UCSD-AML1 (cell line): ENCODE results near the gene TMIGD3.

Experiments
- DNase-seq: peaks from one replicate; lab custom pipeline; 2025; ENCODE audit not compliant: unreplicated experiment; lab: John Stamatoyannopoulos, UW

The TMIGD3 gene

GRCh38 chr1:111476214-111476613 lies 27.2 kb downstream of the TMIGD3 start:
- no peak for DNase-seq

- DNase-seq: no peak
Observed at GRCh38 chr1:111475701-111476100, 27.7 kb downstream of the TMIGD3 start.

- no peak for DNase-seq
Observed at GRCh38 chr1:111474521-111474920, 28.9 kb downstream of the TMIGD3 start.

GRCh38 chr1:111474106-111474505 lies 29.3 kb downstream of the TMIGD3 start:
- DNase-seq: no peak

GRCh38 chr1:111471538-111471937 lies 31.9 kb downstream of the TMIGD3 start:
- DNase-seq: no peak

GRCh38 chr1:111471012-111471411 lies 32.4 kb downstream of the TMIGD3 start:
- DNase-seq: peak; percentile 68

GRCh38 chr1:111470596-111470995 lies 32.8 kb downstream of the TMIGD3 start:
- no peak for DNase-seq

- no peak for DNase-seq
Observed at GRCh38 chr1:111469539-111469938, 33.9 kb downstream of the TMIGD3 start.

- no peak for DNase-seq
Observed at GRCh38 chr1:111468717-111469100, 34.7 kb downstream of the TMIGD3 start.

GRCh38 chr1:111467865-111468716 lies 35.3 kb downstream of the TMIGD3 start:
- DNase-seq: no peak

- no peak for DNase-seq
Observed at GRCh38 chr1:111466480-111466879, 37.0 kb downstream of the TMIGD3 start.

- no peak for DNase-seq
Observed at GRCh38 chr1:111465754-111466153, 37.7 kb downstream of the TMIGD3 start.

GRCh38 chr1:111463029-111463683 lies 40.3 kb downstream of the TMIGD3 start:
- no peak for DNase-seq

- no peak for DNase-seq
Observed at GRCh38 chr1:111462370-111463028, 40.9 kb downstream of the TMIGD3 start.

- DNase-seq: no peak
Observed at GRCh38 chr1:111461765-111462164, 41.7 kb downstream of the TMIGD3 start.

GRCh38 chr1:111455642-111456031 lies 47.8 kb downstream of the TMIGD3 start:
- DNase-seq: no peak

GRCh38 chr1:111454859-111455641 lies 48.4 kb downstream of the TMIGD3 start:
- no peak for DNase-seq

GRCh38 chr1:111453706-111454105 lies 49.7 kb downstream of the TMIGD3 start:
- no peak for DNase-seq

GRCh38 chr1:111452581-111452980 lies 50.9 kb downstream of the TMIGD3 start:
- no peak for DNase-seq

- no peak for DNase-seq
Observed at GRCh38 chr1:111450185-111450584, 53.2 kb downstream of the TMIGD3 start.

GRCh38 chr1:111449703-111450017 lies 53.8 kb downstream of the TMIGD3 start:
- no peak for DNase-seq
